Measurements from ENCODE around the gene C3orf20. TPM values are rescaled to one million over a fixed set of nuclear protein-coding genes. Genes with fewer than 3 reads are reported as not detected.
A peak's percentile ranks its signal among the peaks of the same experiment; 100 is the strongest.
"Not testable (repeated sequence)": the region's sequence is repeated elsewhere in the genome, so short reads cannot be mapped to it uniquely, and the experiment has no call there.

The C3orf20 gene
- polyA plus RNA-seq, 6 donors from 2014 or later = not detected

- Mint-ChIP-seq H3K27me3 (peaks cover 43 to 55% (median 52%) of the 10 kb centered on the region in 3 donors), H3K4me3 (no peak overlapping the region), H3K4me1 (peaks cover 0 to 1% (median 0%) of the 10 kb centered on the region in 3 donors), H3K27ac (peak overlapping the region in 1 of 6 donors; percentile 46), H3K9me3 (no peaks in the 10 kb centered on the region), H3K36me3 (no peaks in the 10 kb centered on the region)
- no peak for DNase-seq
- ATAC-seq (ENCODE audit: low read depth in 2 of 2) = no peak
These were observed 130.2 kb downstream of the C3orf20 start for GRCh38 chr3:14804835-14805780.

- peaks cover under 1 to 3% (median 2%) of the 10 kb centered on the region in 3 donors for H3K4me1 Mint-ChIP-seq
- no peaks in the 10 kb centered on the region for H3K9me3 Mint-ChIP-seq
- H3K36me3 Mint-ChIP-seq = no peaks in the 10 kb centered on the region
- DNase-seq = no peak
- ATAC-seq (ENCODE audit: low read depth in 2 of 2) = no peak
- no peak overlapping the region for H3K4me3 Mint-ChIP-seq
- peaks cover 37 to 59% (median 54%) of the 10 kb centered on the region in 3 donors for H3K27me3 Mint-ChIP-seq
- no peak overlapping the region for H3K27ac Mint-ChIP-seq
These were observed 131.1 kb downstream of the C3orf20 start for GRCh38 chr3:14805961-14806537.

- no peaks in the 10 kb centered on the region for H3K36me3 Mint-ChIP-seq
- H3K4me3 Mint-ChIP-seq = no peak overlapping the region
- peak overlapping the region in 1 of 6 donors; percentile 19 for H3K27ac Mint-ChIP-seq
- ATAC-seq (ENCODE audit: low read depth in 2 of 2) (no peak), DNase-seq (no peak)
- peaks cover 0 to 2% (median 0%) of the 10 kb centered on the region in 7 donors for H3K9me3 Mint-ChIP-seq
- peaks cover 42 to 66% (median 61%) of the 10 kb centered on the region in 3 donors for H3K27me3 Mint-ChIP-seq
- peaks cover 5 to 10% (median 6%) of the 10 kb centered on the region in 3 donors for H3K4me1 Mint-ChIP-seq
These were observed 131.8 kb downstream of the C3orf20 start for GRCh38 chr3:14806641-14807263.

GRCh38 chr3:14808025-14808424 lies 133.1 kb downstream of the C3orf20 start:
- DNase-seq (no peak), ATAC-seq (ENCODE audit: low read depth in 2 of 2) (no peak)
- peaks cover 0 to 2% (median 0%) of the 10 kb centered on the region in 7 donors for H3K9me3 Mint-ChIP-seq
- H3K27me3 Mint-ChIP-seq = peaks cover 55 to 76% (median 70%) of the 10 kb centered on the region in 3 donors
- no peak overlapping the region for H3K4me3 Mint-ChIP-seq
- peaks cover 5 to 10% (median 6%) of the 10 kb centered on the region in 3 donors for H3K4me1 Mint-ChIP-seq
- H3K27ac Mint-ChIP-seq = no peak overlapping the region
- no peaks in the 10 kb centered on the region for H3K36me3 Mint-ChIP-seq

- Mint-ChIP-seq H3K4me3 (no peak overlapping the region), H3K36me3 (no peaks in the 10 kb centered on the region), H3K27me3 (peaks cover 61 to 76% (median 70%) of the 10 kb centered on the region in 3 donors), H3K27ac (no peak overlapping the region), H3K4me1 (peaks cover 5 to 10% (median 6%) of the 10 kb centered on the region in 3 donors), H3K9me3 (peaks cover 0 to 2% (median 0%) of the 10 kb centered on the region in 7 donors)
- ATAC-seq (ENCODE audit: low read depth in 2 of 2) (no peak), DNase-seq (no peak)
These were observed 133.7 kb downstream of the C3orf20 start for GRCh38 chr3:14808502-14809266.

- H3K4me3 Mint-ChIP-seq; H3K9me3 Mint-ChIP-seq; H3K27ac Mint-ChIP-seq; H3K36me3 Mint-ChIP-seq; H3K4me1 Mint-ChIP-seq; DNase-seq; ATAC-seq (ENCODE audit: low read depth in 2 of 2): not testable (repeated sequence)
- peaks cover 61 to 76% (median 70%) of the 10 kb centered on the region in 3 donors for H3K27me3 Mint-ChIP-seq
These were observed 134.7 kb downstream of the C3orf20 start for GRCh38 chr3:14809611-14810010.

GRCh38 chr3:14810070-14810791 lies 135.3 kb downstream of the C3orf20 start:
- Mint-ChIP-seq H3K9me3 (peaks cover 0 to 2% (median 0%) of the 10 kb centered on the region in 7 donors), H3K27me3 (peaks cover 61 to 76% (median 70%) of the 10 kb centered on the region in 3 donors), H3K27ac (no peak overlapping the region), H3K4me3 (peak overlapping the region in 1 of 8 donors; percentile 8), H3K36me3 (no peaks in the 10 kb centered on the region), H3K4me1 (peaks cover 5 to 10% (median 6%) of the 10 kb centered on the region in 3 donors)
- DNase-seq = no peak
- ATAC-seq (ENCODE audit: low read depth in 2 of 2) = no peak

GRCh38 chr3:14810801-14811661 lies 136.1 kb downstream of the C3orf20 start:
- no peak for ATAC-seq (ENCODE audit: low read depth in 2 of 2)
- Mint-ChIP-seq H3K36me3 (no peaks in the 10 kb centered on the region), H3K27me3 (peaks cover 64 to 75% (median 75%) of the 10 kb centered on the region in 3 donors), H3K4me1 (peaks cover 5 to 10% (median 6%) of the 10 kb centered on the region in 3 donors), H3K4me3 (peak overlapping the region in 5 of 8 donors; percentile 41 to 65 (median 47)), H3K9me3 (peaks cover 0 to 2% (median 0%) of the 10 kb centered on the region in 7 donors), H3K27ac (no peak overlapping the region)
- DNase-seq = no peak

GRCh38 chr3:14811684-14812083 lies 136.7 kb downstream of the C3orf20 start:
- Mint-ChIP-seq H3K27ac (no peak overlapping the region), H3K27me3 (peaks cover 65 to 79% (median 69%) of the 10 kb centered on the region in 3 donors), H3K9me3 (peaks cover 0 to 2% (median 0%) of the 10 kb centered on the region in 7 donors), H3K36me3 (no peaks in the 10 kb centered on the region), H3K4me3 (peak overlapping the region in 2 of 8 donors; percentile 30 to 49), H3K4me1 (peaks cover 5 to 10% (median 6%) of the 10 kb centered on the region in 3 donors)
- ATAC-seq (ENCODE audit: low read depth in 2 of 2) = no peak
- DNase-seq = no peak

- ATAC-seq (ENCODE audit: low read depth in 2 of 2) = no peak
- DNase-seq = no peak
- Mint-ChIP-seq H3K9me3 (peaks cover 0 to 2% (median 0%) of the 10 kb centered on the region in 7 donors), H3K4me3 (peak overlapping the region in 1 of 8 donors; percentile 30), H3K4me1 (peaks cover 5 to 10% (median 6%) of the 10 kb centered on the region in 3 donors), H3K27me3 (peaks cover 61 to 73% (median 63%) of the 10 kb centered on the region in 3 donors), H3K27ac (no peak overlapping the region), H3K36me3 (no peaks in the 10 kb centered on the region)
These were observed 137.4 kb downstream of the C3orf20 start for GRCh38 chr3:14812196-14812790.

GRCh38 chr3:14814411-14814871 lies 139.5 kb downstream of the C3orf20 start:
- peaks cover 57 to 69% (median 61%) of the 10 kb centered on the region in 3 donors for H3K27me3 Mint-ChIP-seq
- peaks cover 0 to 2% (median 0%) of the 10 kb centered on the region in 7 donors for H3K9me3 Mint-ChIP-seq
- no peaks in the 10 kb centered on the region for H3K36me3 Mint-ChIP-seq
- H3K4me3 Mint-ChIP-seq = no peak overlapping the region
- H3K27ac Mint-ChIP-seq = no peak overlapping the region
- no peak for DNase-seq
- peaks cover 5 to 10% (median 6%) of the 10 kb centered on the region in 3 donors for H3K4me1 Mint-ChIP-seq
- no peak for ATAC-seq (ENCODE audit: low read depth in 2 of 2)

Measured in naive B cell (primary cell).